Neutrophil (primary cell): ENCODE results near the gene TANC2.

ENCODE experiments used
- H3K27ac ChIP-seq: fragments of 200-600 bp; sonication (generic); 2 replicates; pipeline ENCODE4 v1.5.1; 2016; ENCODE audit warnings: mild to moderate bottlenecking, moderate library complexity
- H3K27me3 ChIP-seq: fragments of 200-600 bp; sonication (generic); 2 replicates; pipeline ENCODE4 v1.6.0; 2016; ENCODE audit warnings: mild to moderate bottlenecking
- H3K36me3 ChIP-seq: fragments of 200-600 bp; sonication (generic); 2 replicates; pipeline ENCODE4 v1.5.1; 2017
- H3K4me1 ChIP-seq, 2 experiments: fragments of 200-600 bp in 1 of 2; sonication (generic) in 1 of 2; 1 replicate in 1 of 2; 2 replicates in 1 of 2; pipeline versions ENCODE4 v1.5.1 to v1.6.1; 2013 to 2016; ENCODE audit warnings: low read depth in 1 of 2, low read length in 1 of 2, mild to moderate bottlenecking in 1 of 2, moderate library complexity in 1 of 2; ENCODE audit not compliant: control insufficient read depth in 1 of 2, insufficient read depth in 1 of 2
- H3K4me3 ChIP-seq, 2 experiments: fragments of 200-600 bp in 1 of 2; sonication (generic) in 1 of 2; 1 replicate in 1 of 2; 2 replicates in 1 of 2; pipeline ENCODE4 v1.5.1; 2013 to 2016; ENCODE audit warnings: low read depth in 1 of 2, low read length in 1 of 2, mild to moderate bottlenecking in 1 of 2, moderate library complexity in 1 of 2
- H3K9me3 ChIP-seq: fragments of 200-600 bp; sonication (generic); 2 replicates; pipeline ENCODE4 v1.5.1; 2016
- CTCF ChIP-seq: fragments of 200-600 bp; sonication (generic); IDR thresholded peaks from 2 replicates; pipeline ENCODE4 v1.5.1; 2016; ENCODE audit warnings: antibody characterized with exemption

TANC2 gene

GRCh38 chr17:62965686-62966425, at the start of gene TANC2:
TSS of gene TANC2 (plus strand) at chr17:62966235. CDS start at chr17:63009560, 43,325 bp downstream.
- Histone ChIP-seq H3K36me3 (no peaks in the 10 kb centered on the region), H3K27me3 (peaks cover 29% of the 10 kb centered on the region), H3K4me1 (peaks cover 26 to 31% of the 10 kb centered on the region in 2 experiments), H3K27ac (peak within 1 kb of the TSS; percentile 85), H3K4me3 (peak within 1 kb of the TSS; percentile 85 to 89), H3K9me3 (no peaks in the 10 kb centered on the region)
- TF ChIP-seq CTCF, result no peak

- no peaks in the 10 kb centered on the region for H3K9me3 ChIP-seq
- no peak overlapping the region for H3K4me3 ChIP-seq
- no peaks in the 10 kb centered on the region for H3K4me1 ChIP-seq
- no peak for TF ChIP-seq CTCF
- H3K27ac ChIP-seq, result no peak overlapping the region
- H3K27me3 ChIP-seq, result no peaks in the 10 kb centered on the region
- no peaks in the 10 kb centered on the region for H3K36me3 ChIP-seq
Measured at GRCh38 chr17:62916684-62917571, 49.1 kb upstream of the TANC2 start.

GRCh38 chr17:62919388-62919787, 46.6 kb upstream of the TANC2 start:
- H3K27me3 ChIP-seq, result no peaks in the 10 kb centered on the region
- H3K4me1 ChIP-seq, result no peaks in the 10 kb centered on the region
- H3K36me3 ChIP-seq, result no peaks in the 10 kb centered on the region
- no peak overlapping the region for H3K27ac ChIP-seq
- H3K4me3 ChIP-seq, result no peak overlapping the region
- no peak for TF ChIP-seq CTCF
- H3K9me3 ChIP-seq, result no peaks in the 10 kb centered on the region

- H3K27me3 ChIP-seq, result no peaks in the 10 kb centered on the region
- no peak for TF ChIP-seq CTCF
Measured at GRCh38 chr17:62920300-62920699, 45.7 kb upstream of the TANC2 start.

GRCh38 chr17:62921817-62922216, 44.2 kb upstream of the TANC2 start:
- TF ChIP-seq CTCF, result no peak
- Histone ChIP-seq H3K4me3 (no peak overlapping the region), H3K36me3 (no peaks in the 10 kb centered on the region)

More at GRCh38 chr17:62920300-62920699, 45.7 kb upstream of the TANC2 start:
- Histone ChIP-seq H3K36me3 (no peaks in the 10 kb centered on the region), H3K4me1 (no peaks in the 10 kb centered on the region), H3K9me3 (no peaks in the 10 kb centered on the region), H3K27ac (no peak overlapping the region), H3K4me3 (no peak overlapping the region)

More at GRCh38 chr17:62921817-62922216, 44.2 kb upstream of the TANC2 start:
- Histone ChIP-seq H3K27ac (no peak overlapping the region), H3K4me1 (no peaks in the 10 kb centered on the region), H3K9me3 (no peaks in the 10 kb centered on the region), H3K27me3 (no peaks in the 10 kb centered on the region)
